GM10266 (cell line): ENCODE results near the gene LMAN2.

Experiments
- DNase-seq: peaks from one replicate; pipeline ENCODE4 v3.0.0; 2012; ENCODE audit errors: extremely low spot score
- TF ChIP-seq, protein P1 (sequence below): IDR thresholded peaks from 2 replicates; pipeline ENCODE4 v1.5.1; 2012; ENCODE audit warnings: mild to moderate bottlenecking, low read depth; ENCODE audit not compliant: control insufficient read depth, insufficient read depth; ENCODE audit errors: missing control alignments

The LMAN2 gene

DNA sequence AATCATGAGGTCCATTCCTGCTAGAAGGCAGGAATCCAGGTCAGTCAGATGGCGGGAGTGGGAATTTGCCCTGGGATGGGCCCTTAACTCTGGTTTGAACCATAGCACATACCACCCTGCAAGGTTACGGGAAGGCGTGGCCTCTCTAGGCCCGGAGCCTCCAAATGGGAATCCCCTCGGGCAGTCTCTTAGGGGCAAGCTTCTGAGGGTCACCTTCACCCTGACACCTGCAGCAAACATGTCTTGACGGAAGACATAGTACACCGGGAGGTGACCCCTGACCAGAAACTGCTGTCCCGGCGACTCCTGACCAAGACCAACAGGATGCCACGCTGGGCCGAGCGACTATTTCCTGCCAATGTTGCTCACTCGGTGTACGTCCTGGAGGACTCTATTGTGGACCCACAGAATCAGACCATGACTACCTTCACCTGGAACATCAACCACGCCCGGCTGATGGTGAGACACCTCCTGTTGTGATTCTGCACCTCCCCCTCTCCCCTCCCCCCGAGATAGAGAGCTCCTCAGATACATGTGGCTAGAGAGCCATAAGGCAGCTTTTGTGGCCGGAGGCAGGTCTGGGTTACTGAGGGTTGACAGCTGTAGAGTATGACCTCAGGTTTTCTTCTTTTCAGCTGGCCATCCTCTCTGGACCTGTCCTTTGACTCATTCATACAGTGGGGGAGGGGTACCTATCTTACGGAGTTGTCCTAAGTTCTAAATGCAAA, 46.9 kb downstream of the LMAN2 start:
- DNase-seq: peak; percentile 67

DNA sequence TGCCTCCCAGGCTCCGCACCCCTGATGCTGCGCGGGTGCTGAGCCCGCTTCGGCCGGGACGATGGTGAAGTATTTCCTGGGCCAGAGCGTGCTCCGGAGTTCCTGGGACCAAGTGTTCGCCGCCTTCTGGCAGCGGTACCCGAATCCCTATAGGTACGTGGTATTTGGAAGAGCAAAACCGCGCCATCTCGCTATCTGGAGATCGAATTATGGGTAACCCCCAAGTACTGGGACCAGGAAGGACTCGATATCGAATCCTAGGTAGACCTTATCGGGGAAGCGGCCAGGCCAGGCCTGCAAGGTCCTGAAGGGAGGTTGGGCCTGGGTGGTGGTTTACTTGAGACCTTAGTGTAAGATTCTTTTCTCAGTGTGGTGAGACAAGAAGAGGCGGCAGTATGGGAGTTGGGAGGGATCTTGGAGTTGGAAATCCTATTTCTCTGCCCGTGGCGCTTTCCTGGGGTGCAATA, 47.5 kb downstream of the LMAN2 start:
- TF ChIP-seq, protein P1, sequence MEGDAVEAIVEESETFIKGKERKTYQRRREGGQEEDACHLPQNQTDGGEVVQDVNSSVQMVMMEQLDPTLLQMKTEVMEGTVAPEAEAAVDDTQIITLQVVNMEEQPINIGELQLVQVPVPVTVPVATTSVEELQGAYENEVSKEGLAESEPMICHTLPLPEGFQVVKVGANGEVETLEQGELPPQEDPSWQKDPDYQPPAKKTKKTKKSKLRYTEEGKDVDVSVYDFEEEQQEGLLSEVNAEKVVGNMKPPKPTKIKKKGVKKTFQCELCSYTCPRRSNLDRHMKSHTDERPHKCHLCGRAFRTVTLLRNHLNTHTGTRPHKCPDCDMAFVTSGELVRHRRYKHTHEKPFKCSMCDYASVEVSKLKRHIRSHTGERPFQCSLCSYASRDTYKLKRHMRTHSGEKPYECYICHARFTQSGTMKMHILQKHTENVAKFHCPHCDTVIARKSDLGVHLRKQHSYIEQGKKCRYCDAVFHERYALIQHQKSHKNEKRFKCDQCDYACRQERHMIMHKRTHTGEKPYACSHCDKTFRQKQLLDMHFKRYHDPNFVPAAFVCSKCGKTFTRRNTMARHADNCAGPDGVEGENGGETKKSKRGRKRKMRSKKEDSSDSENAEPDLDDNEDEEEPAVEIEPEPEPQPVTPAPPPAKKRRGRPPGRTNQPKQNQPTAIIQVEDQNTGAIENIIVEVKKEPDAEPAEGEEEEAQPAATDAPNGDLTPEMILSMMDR: no peak
- peak; percentile 37 for DNase-seq

More for the DNA sequence above, 46.9 kb downstream of the LMAN2 start:
- TF ChIP-seq, protein P1: no peak

DNA sequence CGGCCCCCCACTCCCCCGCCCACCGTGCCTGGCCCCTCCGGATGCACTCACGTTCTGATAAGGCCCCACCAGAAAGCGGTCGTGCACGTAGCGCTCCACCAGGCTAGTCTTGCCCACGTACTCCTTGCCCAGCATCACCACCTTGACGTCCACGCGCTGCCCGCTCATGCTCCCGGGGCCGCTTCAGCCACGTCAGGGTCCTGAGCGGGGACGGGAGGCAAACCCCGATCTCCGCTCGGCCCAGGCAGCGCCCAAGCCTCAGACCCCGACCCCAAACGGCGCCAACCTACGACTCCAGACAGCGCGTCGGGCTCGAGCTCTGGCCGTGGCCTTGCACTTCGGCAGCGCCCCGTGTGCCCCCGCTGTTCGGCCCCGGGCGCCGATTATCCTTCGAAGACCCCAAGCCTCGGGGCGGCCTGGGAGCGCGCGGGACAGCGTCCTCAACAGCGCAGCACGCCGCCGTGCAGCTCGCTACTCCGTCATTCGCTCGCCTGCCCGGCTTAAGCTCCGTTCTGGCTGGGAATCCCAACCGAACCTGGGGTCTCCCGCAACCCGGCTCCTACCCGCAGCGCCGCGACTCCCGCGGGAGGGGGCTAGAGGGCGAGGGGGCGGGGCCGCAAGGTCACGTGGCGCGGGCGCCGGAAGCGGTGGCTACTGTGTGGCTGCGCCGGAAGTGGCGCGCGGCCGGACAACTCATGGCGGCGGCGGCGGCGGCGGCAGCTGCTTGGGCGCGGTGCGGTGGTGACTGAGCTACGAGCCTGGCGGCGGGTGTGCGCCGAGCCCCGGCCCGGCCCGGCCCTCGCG, 48.1 kb downstream of the LMAN2 start, which contains the start of the genes PRELID1 and RAB24:
TSS of gene PRELID1 (plus strand) at position 679 of the 804 bp plus-strand sequence. CDS start 187 bp downstream, outside the sequence.
TSS of gene RAB24 (minus strand) at position 599 of the 804 bp plus-strand sequence. CDS start at position 168, 431 bp downstream.
- TF ChIP-seq, protein P1: peak; percentile 48
- peak; percentile 92 for DNase-seq

DNA sequence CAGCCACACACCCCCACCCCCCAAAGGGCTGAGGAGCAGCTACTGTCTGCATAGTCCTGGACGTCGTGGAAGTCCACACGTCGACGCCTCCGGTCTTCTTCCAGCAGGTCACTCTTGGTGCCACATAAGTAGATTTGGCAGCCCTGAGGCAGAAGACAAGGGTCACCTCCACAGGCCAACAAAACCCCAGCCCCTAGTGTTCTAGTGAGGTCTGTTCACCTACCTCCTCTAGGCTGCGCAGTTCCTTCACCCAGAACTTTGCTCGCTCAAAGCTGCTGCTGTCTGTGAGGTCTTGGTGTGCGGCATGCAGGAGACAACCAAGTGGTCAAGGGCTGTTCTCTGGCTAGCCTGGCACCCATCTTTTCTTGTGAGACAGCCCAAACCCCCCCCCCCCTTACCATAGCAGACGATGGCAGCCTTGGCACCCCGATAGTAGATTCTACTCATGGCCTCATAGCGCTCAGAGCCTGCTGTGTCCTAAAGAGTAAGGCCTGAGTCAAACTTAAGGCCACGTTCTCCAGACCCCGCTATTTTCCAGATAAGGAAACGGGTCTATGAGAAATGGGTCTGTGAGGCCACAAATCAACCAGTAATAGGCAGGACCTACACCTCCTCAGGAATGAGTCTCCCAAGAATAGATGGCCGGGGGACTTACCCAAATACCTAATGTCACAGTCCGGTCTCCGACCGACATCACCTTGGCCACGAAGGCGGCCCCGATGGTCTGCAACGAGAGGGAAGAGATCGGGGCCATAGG, 48.9 kb downstream of the LMAN2 start:
- DNase-seq: peak; percentile 56
- TF ChIP-seq, protein P1: peak; percentile 17

DNA sequence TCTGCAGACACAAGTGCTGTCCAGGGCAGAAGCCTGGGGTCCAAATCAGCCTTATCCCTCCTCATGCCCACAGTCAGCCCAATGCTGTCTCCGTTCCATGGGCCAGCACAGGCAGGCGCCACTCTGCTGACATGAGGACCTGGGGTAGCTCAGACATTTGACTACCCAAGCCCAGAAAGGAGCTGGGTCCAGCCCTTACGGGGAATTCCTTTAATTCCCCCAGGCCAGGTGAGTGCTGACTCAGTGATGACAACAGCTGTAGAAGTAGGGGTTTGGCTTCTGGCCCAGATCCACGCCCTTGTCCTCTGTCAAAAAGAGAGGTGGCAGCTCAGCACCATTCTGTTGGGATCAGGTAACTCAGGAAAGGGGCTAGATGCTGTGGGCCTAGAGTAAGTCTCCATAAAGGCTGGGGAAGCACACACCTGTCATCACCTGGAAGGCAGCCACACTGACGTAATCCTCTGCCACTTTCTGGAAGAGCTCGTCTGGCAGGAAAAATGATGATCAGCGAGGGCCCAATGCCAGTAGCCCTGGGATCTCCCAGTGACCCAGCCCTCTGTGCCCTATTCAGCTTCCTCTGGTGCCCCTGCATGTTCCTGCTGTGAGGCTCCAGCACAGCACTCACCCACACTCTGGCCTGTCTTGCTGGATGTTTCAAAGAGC, 49.8 kb downstream of the LMAN2 start:
- no peak for DNase-seq
- TF ChIP-seq, protein P1: no peak

DNA sequence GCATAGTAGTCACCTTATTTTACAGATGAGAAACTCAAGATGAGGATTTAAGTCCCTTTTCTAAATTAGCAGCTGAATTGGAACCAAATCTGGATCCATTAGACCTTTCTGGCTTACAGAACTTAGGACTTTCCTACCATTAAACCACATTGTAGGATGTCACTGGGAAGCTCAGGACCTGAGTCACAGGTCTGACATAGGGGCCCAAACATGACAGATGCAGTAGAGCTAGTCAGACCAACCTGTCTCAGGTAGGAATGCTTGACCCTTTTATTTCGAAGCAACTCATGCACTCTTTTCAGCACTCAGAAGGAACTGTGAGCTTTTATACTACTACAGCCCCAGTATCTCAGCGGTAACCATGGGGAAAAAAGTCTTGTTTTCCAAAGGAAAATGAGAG, 50.5 kb downstream of the LMAN2 start:
- no peak for DNase-seq
- TF ChIP-seq, protein P1: no peak
